Ovary (tissue), 3 donors: Measurements from ENCODE around the gene ZNF527.

Source experiments
- EP300 ChIP-seq: sonication (generic); formaldehyde crosslinking; IDR thresholded peaks from one replicate; pipeline ENCODE4 v1.6.1; 2017; ENCODE audit warnings: antibody characterized with exemption
- POLR2A ChIP-seq: fragments of 450-650 bp; IDR thresholded peaks from one replicate; pipeline ENCODE4 v1.6.1; 2017; ENCODE audit warnings: antibody characterized with exemption, mild to moderate bottlenecking, moderate library complexity
- TF ChIP-seq, protein P1 (sequence below), 3 donors: fragments of 450-650 bp in 2 of 3; fragments of 200-600 bp in 1 of 3; IDR thresholded peaks; one replicate each; pipeline versions ENCODE4 v1.5.1 to v1.8.0; 2016 to 2022; ENCODE audit warnings: antibody characterized with exemption in 3 of 3, mild to moderate bottlenecking in 1 of 3
- donor health status: DM: no; HTN: no; CAD: no.

- TF ChIP-seq, protein P1, sequence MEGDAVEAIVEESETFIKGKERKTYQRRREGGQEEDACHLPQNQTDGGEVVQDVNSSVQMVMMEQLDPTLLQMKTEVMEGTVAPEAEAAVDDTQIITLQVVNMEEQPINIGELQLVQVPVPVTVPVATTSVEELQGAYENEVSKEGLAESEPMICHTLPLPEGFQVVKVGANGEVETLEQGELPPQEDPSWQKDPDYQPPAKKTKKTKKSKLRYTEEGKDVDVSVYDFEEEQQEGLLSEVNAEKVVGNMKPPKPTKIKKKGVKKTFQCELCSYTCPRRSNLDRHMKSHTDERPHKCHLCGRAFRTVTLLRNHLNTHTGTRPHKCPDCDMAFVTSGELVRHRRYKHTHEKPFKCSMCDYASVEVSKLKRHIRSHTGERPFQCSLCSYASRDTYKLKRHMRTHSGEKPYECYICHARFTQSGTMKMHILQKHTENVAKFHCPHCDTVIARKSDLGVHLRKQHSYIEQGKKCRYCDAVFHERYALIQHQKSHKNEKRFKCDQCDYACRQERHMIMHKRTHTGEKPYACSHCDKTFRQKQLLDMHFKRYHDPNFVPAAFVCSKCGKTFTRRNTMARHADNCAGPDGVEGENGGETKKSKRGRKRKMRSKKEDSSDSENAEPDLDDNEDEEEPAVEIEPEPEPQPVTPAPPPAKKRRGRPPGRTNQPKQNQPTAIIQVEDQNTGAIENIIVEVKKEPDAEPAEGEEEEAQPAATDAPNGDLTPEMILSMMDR (IDR thresholded peaks at IDR 0.05): no peak
- TF ChIP-seq POLR2A: peak; percentile 63
- no peak for TF ChIP-seq EP300
These were observed 36.5 kb upstream of the ZNF527 start for GRCh38 chr19:37334179-37335071.
